NCI-H82 (cell line): ENCODE data around the gene SPRY1.

ENCODE experiments used
- DNase-seq: peaks from one replicate; lab custom pipeline; 2025; lab: John Stamatoyannopoulos, UW

Gene SPRY1, protein sequence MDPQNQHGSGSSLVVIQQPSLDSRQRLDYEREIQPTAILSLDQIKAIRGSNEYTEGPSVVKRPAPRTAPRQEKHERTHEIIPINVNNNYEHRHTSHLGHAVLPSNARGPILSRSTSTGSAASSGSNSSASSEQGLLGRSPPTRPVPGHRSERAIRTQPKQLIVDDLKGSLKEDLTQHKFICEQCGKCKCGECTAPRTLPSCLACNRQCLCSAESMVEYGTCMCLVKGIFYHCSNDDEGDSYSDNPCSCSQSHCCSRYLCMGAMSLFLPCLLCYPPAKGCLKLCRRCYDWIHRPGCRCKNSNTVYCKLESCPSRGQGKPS

DNA sequence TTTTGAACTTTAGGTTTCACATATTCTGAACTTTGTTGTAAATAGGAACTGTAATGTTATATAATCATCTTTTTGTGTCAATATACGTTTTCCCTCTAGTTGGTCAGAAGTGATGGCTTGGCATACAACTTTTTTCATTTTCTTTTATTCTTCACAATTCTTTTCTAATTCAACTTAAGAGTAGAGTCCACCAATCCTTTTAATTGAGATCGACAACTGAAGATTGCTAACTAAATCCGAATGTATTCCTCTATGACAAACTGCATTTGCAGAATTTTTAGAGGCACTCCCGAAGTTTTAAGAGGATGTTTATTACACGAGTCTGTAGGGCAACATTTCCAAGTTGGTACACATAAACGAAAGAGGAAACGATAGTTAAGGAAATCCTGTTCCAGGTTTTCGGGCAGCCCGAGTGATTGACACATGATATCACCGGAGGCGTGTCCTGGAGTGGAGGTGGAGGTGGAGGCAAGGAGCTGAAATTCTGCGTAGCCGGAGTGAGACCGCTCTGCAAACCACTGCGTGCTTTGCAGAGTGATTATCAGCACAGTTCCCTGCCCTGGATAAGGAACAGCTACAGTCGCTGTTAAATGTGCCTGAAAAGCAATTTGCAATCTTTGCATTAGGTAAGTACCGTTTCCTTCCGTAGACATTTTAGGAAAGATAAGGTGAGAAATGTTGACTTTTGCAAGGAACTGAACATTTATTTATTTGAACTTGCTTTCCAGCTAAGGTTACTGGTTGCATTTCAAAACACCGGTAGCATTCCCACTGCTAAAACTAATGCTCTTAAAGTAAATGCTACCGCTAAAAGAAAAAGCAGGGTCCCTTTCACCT is at the start of gene SPRY1:
Gene SPRY1, plus strand, starts transcription at position 489 of the 837 bp plus-strand sequence. CDS start 4,797 bp downstream, outside the sequence.
- DNase-seq: peak; percentile 94

DNA sequence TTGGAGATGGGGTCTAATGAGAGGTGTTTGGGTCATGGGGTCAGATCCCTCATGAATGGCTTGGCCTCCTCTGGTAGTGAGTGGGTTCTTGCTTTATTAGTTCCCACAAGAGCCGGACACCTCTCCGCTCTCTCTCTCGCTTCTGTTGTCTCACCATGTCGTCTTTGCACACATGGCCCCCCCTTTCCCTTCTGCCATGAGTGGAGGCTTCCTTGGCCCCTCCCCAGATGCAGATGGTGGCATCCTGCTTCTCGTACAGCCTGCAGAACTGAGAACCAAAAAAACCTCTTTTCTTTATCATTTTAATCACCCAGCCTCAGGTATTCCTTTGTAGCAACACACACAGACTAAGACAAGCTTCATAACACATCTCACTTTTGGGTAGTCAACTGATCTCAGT is 49.6 kb upstream of the SPRY1 start:
- no peak for DNase-seq

DNA sequence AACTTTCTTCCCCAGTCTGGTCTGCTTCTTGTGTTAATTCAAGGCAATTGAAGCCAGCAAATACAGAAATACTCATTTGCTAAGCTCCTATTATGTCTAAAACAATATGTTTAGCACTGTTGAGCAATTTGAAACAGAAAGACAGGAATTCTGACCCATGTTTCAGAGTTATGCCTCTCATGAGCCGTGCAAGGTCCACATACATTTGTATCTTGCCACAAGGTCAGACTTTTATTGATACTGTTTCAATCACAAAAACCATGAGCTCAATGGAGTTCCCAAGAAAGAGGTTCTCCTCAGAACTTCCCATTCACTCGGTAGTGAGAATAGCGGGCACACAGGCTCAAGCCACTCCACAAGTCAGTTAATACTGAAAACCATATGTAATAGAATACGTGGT is 47.6 kb upstream of the SPRY1 start:
- DNase-seq: no peak

DNA sequence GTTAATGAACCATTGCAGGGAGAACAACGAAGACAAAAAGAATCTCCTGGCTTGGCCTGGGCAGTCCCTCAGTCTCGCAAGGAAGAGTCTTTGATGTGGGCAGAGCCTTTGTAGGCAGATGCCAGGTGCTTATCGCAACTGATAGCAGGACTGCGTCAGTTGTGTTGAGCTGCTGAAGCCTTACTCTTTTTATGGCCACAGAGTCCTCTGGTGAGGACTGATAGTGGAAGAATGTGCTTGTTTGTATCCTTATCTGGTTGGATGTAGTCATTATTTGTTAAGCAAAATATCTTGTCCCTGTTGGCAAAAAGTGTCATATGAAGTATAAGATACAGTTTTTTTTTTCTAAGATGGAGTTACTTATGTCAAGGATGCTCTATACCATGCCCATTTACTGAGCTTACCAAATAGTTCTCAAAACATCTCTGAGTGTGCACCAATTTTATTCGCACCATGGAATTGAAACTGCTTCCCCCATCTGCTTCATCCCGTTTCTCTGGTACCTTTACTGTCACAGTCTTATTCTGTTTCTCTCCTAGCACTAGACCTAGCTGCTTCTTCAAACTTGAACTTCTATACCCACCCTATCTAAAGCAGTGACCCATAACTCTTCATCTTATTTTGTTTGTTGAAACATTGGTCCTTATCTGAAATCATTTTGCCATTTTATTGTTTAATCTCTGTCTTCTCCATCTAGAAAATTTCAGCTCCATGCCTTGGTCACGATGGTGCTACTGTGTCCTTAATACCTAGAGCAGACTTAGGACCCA is 47.0 kb upstream of the SPRY1 start:
- no peak for DNase-seq

DNA sequence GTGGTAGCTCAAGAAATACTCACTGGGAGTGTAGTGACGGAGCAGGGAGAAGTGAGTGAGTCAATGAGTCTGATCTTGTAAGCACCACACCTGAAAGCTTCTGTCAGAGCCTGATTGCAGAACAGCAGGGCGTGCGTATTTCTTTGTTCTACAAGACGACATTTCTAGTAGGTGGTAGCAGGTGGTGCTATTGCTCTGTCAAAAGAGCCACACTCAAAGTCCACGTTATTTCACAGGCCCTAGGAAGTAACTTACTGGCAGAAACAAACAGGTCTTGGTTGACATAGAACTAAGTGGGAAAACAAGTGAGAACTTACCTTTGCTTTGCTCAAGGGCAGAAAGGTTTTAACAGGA is 46.4 kb upstream of the SPRY1 start:
- DNase-seq: peak; percentile 8

DNA sequence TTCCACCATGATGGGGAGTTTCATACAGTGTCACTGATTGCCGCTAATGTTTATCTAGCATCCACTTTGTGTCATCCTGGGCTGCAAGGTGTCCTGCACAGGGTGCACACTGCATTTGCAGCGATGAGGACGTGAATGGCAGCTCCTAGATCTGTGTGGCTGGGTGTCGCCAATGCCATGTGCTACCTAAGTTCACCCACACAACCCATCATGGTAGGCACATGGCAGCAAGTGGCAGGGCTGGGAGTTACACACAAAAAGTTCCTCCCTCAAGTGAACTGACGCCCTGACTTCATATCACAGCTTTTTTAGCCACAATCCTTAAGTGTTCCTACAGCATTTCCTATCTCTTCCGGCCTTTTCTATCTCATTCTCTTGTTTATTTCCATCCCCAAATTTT is 45.9 kb upstream of the SPRY1 start:
- DNase-seq: no peak

DNA sequence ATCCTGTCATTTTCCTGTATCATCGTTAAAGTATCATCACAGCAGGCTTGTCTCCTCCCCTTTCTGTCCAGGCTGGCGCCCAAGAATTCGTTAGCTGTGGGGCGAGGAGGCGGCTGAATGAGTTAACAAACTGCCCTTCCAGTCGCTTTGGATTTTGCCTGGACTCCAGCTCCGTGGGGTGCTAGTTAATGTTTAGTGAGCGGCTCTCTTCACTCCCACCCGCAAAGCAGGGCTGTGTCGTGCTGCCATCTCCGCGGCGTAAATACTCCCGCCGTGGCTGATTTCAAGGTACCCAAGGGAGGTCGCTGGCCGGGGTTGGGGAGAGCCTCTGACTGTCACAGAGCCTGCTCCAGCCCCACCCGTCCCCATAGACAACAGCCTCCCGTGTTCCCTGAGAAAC is 44.9 kb upstream of the SPRY1 start:
- DNase-seq: no peak

DNA sequence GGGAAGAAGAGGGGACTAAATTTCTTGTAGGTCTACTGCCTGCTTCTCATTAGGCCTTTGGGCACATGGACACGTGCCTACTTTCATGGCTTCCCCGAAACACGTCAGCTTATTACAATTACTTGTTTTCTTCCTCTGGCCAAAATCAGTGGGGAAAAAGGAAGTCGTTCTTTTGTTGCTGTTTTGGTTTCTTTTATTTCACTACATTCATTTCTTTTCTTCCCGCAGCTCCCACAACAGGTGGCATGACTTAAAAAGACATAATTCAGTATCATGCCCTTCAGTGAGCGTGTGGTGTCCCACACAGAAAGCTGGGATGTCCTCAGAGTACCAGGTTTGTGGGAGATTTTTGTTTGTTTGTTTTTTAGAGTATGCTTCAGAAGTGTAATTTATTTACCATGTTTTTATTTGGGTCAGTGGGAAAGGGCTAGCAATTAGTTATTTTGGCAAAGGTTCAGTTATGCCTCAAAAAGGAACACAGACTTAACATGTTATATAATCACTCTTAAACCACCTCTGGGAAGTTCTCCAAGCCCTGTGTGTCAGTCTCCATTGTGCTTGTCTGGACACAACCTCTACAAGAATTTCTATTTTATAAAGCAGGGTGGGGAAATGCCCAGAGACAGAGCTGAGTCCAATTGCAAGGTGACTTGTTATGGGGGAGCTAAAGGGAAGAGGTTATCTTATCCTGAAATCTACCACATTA is 44.2 kb upstream of the SPRY1 start:
- DNase-seq: no peak

DNA sequence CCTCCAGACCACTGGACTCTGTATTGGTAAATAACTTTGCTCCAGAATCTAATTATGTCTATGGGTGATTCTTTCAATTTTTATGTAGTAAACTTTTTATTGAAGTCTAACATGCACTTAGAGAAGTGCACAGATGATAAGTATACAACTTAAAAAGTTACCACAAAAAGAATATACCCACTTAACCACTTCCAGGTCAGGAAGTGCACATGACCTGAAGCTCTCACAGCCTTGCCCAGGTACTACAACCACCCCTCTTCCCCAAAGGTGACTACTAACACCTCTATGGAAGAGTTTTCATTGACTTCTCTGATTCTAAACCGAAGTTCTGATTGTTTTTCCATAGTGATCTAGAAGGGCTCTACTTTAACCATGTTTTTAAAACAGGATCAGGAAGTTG is 43.6 kb upstream of the SPRY1 start:
- DNase-seq: no peak

DNA sequence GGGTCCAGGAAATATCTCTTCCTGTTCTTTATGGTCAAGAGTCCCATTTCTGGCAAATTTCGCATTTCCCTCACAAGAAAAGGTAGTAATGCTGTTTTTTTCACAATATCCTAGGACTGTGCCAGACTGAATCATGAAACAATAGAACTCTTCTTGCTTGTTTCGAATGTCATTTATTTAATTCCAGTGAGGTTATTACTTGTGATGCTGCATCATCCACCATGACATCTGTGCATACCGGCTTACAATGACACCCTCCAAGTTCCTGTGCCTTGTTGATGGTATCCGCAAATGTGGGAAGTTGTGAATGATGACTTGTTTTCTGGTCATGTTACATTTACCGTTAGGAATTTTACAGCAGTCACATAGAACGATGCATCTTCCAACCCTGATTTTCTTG is 42.9 kb upstream of the SPRY1 start:
- DNase-seq: no peak

DNA sequence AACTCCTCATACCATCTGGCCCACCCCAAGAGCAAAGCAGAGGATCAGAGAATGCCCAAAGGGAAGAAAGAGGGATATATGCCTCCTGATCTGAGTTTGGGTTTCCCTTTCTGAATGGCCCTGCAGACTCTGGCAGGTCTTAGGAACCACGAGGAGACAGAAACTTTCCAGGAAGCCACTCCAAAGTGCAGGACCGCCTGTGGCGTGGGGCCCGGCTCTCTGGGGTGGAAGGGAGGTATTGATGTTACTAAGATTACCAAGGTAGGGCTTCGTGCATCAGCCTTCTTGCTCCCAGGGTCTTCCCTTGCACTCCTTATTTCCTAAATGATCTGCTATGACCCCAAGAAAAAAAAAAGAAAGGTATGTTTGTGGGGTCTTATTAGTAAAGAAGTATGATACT is 41.9 kb upstream of the SPRY1 start:
- no peak for DNase-seq

DNA sequence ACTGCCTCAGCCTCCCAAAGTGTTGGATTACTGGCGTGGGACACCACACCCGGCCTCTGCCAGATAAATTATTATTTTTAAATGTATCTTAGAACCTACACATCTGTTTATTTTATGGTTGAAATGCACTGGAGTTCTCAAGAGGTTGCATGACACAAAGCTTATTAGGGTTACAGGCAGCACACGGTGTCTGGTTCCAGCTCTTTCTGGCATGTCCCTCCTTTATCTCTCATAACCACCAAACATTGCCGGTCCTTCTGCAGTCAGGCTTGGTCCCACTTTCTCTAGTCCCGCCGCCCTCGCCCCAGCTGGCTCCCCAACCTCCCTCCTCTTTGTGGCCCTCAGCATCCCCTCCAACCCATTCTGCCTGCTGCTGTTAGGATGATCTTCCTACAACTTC is 39.7 kb upstream of the SPRY1 start:
- no peak for DNase-seq

DNA sequence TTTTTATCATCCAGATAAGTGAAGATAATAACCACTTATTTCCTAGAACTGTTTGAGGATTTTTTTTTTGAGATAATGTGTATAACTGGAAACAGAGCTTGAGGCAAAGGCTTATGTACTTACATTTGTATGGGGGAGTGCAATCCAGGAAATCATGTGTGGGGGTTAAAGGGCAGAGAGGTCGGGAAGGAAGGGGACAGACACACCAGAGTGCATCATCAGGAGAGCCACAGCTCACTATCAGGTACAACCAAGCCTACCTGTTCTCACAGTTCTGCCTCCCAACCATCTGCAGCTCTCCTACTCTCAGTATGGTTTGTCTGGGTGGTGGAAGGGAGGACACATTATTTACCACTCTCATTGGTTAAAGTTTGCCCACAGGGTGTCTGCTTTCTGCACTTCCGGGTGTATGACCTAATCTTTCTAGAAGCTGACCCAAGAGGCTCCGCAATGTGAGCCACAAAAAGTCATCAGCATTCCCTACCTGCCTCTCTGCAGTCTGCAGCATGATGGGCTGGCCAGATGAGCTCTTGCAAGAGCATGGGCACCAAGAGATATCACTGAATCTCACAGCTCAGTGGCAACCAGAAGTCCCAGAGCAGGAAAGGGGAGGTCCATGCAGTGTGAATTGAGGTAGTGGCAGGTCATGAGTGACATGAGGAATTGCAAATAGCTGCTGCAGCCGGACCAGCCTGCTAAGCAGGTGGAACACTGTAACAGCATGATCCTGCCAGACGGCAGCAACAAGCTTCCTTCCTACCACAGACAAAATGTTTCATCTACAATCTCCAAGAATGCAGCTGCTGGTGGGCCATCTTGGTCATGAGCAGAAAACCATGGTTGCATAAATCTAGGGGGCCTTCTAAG is 36.9 kb upstream of the SPRY1 start:
- DNase-seq: no peak

DNA sequence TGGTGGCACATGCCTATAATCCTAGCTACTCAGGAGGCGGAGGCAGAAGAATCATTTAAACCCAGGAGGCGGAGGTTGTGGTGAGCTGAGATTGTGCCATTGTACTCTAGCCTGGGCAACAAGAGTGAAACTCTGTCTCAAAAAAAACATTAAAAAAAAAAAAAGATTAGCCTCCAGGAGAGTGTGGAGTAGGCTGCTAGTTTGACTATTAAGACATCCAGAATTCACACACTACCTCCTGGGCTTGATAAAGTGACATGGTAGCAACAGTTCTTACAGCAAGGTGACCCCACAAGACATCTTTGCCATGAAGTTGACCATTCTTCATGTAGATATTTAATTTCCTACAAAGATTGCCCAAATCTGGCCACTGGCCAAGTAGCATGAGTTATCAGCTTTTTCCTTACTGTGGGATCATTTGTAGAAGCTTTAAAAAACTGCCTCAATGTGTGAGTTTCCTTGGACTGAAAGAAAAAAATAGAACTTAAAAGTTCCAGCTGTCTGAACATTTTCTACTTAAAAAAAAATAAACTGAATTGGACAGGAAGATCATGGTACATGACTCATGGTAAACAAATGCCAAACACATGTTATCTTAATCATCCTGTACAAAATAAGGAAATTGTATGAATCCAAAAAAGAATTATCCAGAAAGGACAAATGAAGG is 35.3 kb upstream of the SPRY1 start:
- no peak for DNase-seq

DNA sequence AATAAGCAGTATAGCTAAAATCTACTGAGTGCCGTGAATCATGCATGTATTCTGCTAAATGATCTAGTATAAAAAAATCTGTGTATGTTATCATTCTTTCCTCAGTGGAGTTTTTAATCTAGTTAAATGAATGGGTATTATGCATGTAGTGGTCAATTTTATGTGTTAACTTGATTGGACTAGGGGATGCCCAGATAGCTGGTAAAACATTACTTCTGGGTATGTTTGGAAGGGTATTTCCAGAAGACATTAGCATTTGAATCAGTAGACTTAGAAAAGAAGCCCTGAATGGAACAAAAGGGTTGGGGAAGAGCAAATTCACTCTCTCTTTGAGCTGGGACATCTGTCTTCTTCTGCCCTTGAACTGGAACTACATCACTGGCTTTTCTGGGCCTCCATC is 34.5 kb upstream of the SPRY1 start:
- no peak for DNase-seq

DNA sequence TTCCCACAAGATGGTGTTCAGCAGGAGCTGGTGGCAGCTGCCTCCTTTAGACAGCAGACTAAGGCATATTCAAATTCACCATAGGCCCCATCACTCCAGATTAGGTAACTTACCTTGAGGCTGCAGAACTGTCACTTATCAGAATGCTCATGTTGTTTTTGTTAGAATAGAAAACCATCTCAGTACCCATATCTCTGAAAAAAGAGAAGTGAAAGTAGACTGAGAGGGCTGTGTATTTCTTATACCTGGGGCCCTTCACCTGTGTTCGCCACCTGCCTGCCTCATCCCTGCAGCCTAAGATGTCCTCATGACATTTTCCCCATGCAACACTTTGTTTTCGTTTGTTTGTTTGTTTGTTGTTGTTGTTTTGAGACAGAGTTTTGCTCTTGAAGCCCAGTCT is 32.9 kb upstream of the SPRY1 start:
- no peak for DNase-seq

DNA sequence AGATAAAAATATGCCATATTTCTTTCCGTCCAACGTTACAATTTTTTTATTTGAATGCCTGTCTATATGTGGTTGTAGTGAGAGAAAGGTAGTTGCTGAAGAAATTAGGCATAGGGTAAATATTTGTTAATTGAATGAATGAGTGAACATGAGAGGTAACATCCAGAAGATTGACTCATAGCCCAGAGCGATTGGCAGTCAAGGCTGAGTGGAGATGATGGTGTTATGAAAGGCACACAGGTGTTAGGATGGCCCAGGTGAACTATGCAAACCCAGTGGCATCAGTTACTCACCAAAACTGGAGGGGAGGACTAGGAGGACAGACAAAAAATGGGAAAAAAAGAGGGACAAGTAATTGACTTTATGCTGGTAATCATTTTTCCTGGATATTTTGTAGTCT is 31.7 kb upstream of the SPRY1 start:
- DNase-seq: no peak

DNA sequence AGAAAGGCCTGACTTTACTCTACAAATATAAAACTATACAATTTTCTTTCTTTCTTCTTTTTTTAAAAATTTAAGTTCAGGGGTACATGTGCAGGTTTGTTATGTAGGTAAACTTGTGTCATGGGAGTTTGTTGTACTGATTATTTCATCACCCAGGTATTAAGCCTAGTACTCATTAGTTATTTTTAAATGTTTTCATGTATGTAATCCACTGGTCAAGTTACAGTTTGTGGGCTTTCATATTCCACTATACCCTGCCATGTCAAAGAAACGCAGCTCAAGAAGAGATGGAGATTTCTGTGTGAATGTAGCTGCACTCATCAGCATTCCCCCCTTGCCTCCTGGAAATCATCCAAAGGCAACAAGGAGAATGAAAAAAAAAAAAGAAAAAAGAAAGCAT is 31.2 kb upstream of the SPRY1 start:
- no peak for DNase-seq

DNA sequence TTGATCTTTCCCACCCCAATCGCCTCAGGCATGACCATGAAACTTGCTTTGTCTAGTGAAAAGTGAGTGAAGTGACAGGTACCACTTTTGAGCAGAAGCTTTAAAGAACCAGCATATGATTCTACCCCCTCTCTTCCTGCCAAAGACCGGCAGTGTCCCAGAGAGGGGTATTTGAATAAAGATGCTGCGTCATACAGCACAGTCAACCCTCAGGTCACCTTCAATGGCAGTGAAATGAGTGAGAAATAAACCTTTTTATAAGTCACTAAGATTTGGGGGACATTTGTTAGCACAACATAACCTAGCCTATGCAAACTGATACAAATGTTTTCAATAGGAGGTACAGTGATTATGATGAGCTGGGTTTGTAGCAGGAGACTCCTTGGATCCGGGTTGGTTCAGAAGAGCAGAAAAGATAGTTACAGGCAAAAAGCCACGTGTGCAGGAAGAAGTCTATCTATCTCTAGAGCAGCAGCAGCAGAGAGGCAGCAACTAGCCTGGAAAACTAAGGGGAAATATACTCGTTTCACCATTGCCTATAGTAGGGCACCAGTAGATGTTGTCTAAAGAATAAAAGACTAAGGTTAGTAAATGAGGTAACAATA is 30.3 kb upstream of the SPRY1 start:
- no peak for DNase-seq

DNA sequence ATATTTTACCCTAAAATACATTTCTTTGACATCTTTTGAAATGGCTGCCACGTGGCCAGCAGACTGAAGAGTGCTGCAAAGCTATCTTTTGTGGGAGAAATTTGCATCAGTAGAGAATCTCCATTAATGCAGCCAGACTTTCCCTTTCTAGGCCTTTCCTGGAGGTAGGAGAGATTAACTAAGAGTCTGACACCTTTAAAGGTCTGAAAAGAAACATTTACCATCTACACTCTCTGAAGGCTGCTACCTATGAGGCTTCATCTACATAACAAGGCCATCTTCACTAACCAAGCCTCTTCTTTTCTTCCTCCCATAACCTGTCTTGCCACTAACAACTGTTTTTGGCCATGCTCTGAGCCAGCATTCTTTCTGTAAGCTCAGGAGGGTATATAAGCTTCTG is 17.8 kb upstream of the SPRY1 start:
- no peak for DNase-seq
